ENCODE data around the gene A2ML1. TPM values are rescaled to one million over a fixed set of nuclear protein-coding genes. Genes with fewer than 3 reads are reported as not detected.

The A2ML1 gene
- polyA plus RNA-seq, 1 experiment: not detected

DNA sequence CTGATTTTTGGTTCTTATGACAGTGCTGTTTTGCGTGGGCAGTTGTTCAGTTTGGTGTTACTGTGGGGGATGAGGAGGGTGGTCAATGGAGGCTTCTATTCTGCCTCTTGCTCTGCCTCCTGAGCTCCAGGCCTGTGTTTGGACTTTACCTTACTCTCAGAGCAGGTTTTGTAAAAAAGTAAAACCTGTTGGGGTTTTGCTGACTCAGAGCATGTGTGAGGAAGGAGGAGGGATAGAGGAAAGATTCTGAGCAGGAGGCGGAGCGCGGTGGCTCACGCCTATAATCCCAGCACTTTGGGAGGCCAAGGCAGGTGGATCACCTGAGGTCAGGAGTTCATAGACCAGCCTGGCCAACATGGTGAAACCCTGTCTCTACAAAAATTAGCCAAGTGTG is 6.7 kb downstream of the A2ML1 start:
- Histone ChIP-seq H3K27ac (ENCODE audit: low read depth, low read length) (no peak overlapping the region), H3K4me3 (ENCODE audit: low read depth, low read length) (no peak overlapping the region), H3K27me3 (ENCODE audit: control insufficient read depth, insufficient read depth, low read length) (no peaks in the 10 kb centered on the region), H3K9me3 (ENCODE audit: control insufficient read depth, insufficient read depth, low read length) (no peaks in the 10 kb centered on the region)
- TF ChIP-seq, protein P1, sequence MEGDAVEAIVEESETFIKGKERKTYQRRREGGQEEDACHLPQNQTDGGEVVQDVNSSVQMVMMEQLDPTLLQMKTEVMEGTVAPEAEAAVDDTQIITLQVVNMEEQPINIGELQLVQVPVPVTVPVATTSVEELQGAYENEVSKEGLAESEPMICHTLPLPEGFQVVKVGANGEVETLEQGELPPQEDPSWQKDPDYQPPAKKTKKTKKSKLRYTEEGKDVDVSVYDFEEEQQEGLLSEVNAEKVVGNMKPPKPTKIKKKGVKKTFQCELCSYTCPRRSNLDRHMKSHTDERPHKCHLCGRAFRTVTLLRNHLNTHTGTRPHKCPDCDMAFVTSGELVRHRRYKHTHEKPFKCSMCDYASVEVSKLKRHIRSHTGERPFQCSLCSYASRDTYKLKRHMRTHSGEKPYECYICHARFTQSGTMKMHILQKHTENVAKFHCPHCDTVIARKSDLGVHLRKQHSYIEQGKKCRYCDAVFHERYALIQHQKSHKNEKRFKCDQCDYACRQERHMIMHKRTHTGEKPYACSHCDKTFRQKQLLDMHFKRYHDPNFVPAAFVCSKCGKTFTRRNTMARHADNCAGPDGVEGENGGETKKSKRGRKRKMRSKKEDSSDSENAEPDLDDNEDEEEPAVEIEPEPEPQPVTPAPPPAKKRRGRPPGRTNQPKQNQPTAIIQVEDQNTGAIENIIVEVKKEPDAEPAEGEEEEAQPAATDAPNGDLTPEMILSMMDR (IDR thresholded peaks at IDR 0.05; ENCODE audit: low read depth, low read length): no peak
- ChIA-PET CTCF (no interaction called here), POLR2A (no interaction called here)
- DNase-seq (ENCODE audit: low read depth, low spot score): no peak

DNA sequence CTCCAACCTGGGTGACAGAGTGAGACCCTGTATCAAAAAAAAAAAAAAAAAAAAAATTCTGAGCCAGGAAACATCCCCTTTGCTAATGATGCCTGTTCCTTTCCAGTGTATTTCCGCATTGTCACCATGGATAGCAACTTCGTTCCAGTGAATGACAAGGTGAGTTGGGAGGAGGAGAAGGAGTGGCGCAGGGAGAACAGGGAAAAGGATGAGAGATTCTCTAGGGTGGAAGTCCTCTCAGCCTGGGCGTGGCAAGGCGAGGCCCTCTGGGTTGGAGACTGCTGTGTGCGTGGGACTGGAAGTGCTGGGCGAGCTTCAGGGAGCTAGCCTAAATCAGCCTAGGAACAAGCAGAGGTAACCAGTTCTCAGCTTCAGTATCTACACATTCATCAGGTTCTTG is 7.2 kb downstream of the A2ML1 start:
- Histone ChIP-seq H3K9me3 (ENCODE audit: control insufficient read depth, insufficient read depth, low read length) (no peaks in the 10 kb centered on the region), H3K27me3 (ENCODE audit: control insufficient read depth, insufficient read depth, low read length) (no peaks in the 10 kb centered on the region), H3K4me3 (ENCODE audit: low read depth, low read length) (no peak overlapping the region), H3K27ac (ENCODE audit: low read depth, low read length) (no peak overlapping the region)
- POLR2A ChIA-PET: no interaction called here
- CTCF ChIA-PET: no interaction called here
- no peak for DNase-seq (ENCODE audit: low read depth, low spot score)
- TF ChIP-seq, protein P1 (IDR thresholded peaks at IDR 0.05; ENCODE audit: low read depth, low read length): no peak

- TF ChIP-seq, protein P1 (IDR thresholded peaks at IDR 0.05; ENCODE audit: low read depth, low read length): no peak
- ChIA-PET POLR2A (no interaction called here), CTCF (no interaction called here)
- no peaks in the 10 kb centered on the region for H3K27me3 ChIP-seq (ENCODE audit: control insufficient read depth, insufficient read depth, low read length)
- no peak for DNase-seq (ENCODE audit: low read depth, low spot score)
- H3K9me3 ChIP-seq (ENCODE audit: control insufficient read depth, insufficient read depth, low read length): no peaks in the 10 kb centered on the region
- H3K27ac ChIP-seq (ENCODE audit: low read depth, low read length): no peak overlapping the region
- no peak overlapping the region for H3K4me3 ChIP-seq (ENCODE audit: low read depth, low read length)
These were observed 8.7 kb downstream of the A2ML1 start for GRCh38 chr12:8831116-8831515.

- DNase-seq (ENCODE audit: low read depth, low spot score): no peak
- Histone ChIP-seq H3K27me3 (ENCODE audit: control insufficient read depth, insufficient read depth, low read length) (no peaks in the 10 kb centered on the region), H3K9me3 (ENCODE audit: control insufficient read depth, insufficient read depth, low read length) (no peaks in the 10 kb centered on the region), H3K4me3 (ENCODE audit: low read depth, low read length) (no peak overlapping the region), H3K27ac (ENCODE audit: low read depth, low read length) (no peak overlapping the region)
- ChIA-PET POLR2A (no interaction called here), CTCF (no interaction called here)
- TF ChIP-seq, protein P1 (IDR thresholded peaks at IDR 0.05; ENCODE audit: low read depth, low read length): no peak
These were observed 10.1 kb downstream of the A2ML1 start for GRCh38 chr12:8832500-8832899.

GRCh38 chr12:8834230-8834629 is 11.8 kb downstream of the A2ML1 start:
- TF ChIP-seq, protein P1 (IDR thresholded peaks at IDR 0.05; ENCODE audit: low read depth, low read length): no peak
- POLR2A ChIA-PET: no interaction called here
- H3K27ac ChIP-seq (ENCODE audit: low read depth, low read length): no peak overlapping the region
- DNase-seq (ENCODE audit: low read depth, low spot score): no peak
- H3K27me3 ChIP-seq (ENCODE audit: control insufficient read depth, insufficient read depth, low read length): no peaks in the 10 kb centered on the region
- CTCF ChIA-PET: no interaction called here
- H3K9me3 ChIP-seq (ENCODE audit: control insufficient read depth, insufficient read depth, low read length): no peaks in the 10 kb centered on the region
- no peak overlapping the region for H3K4me3 ChIP-seq (ENCODE audit: low read depth, low read length)
